CD4-positive, alpha-beta T cell treated with Interleukin-2 at 100 ng/mL for 4 hours (primary cell): Measurements from ENCODE around the gene FOSL2.

Source experiments
- DNase-seq: peaks from one replicate; pipeline ENCODE4 v3.0.0-alpha.2; 2020; ENCODE audit warnings: low spot score

FOSL2 gene

GRCh38 chr2:28395334-28396061 lies 2.8 kb downstream of the FOSL2 start:
- DNase-seq: no peak

DNA sequence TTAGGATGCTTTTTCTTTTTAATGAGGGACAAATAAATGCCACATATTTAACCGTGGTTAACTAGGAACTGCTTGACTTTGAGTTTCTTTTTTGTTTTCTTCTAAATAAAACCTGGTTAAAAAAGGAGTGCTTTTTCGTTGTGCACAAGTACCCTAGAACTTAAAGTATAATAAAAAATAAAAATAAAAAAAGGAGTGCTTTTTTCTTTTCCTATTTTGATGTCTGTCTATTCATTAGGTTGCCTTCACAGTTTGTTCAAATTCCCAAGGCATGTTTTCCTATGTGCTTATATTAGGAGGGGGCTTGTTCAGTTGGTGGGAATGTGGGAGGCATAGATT lies 4.4 kb downstream of the FOSL2 start:
- no peak for DNase-seq

DNA sequence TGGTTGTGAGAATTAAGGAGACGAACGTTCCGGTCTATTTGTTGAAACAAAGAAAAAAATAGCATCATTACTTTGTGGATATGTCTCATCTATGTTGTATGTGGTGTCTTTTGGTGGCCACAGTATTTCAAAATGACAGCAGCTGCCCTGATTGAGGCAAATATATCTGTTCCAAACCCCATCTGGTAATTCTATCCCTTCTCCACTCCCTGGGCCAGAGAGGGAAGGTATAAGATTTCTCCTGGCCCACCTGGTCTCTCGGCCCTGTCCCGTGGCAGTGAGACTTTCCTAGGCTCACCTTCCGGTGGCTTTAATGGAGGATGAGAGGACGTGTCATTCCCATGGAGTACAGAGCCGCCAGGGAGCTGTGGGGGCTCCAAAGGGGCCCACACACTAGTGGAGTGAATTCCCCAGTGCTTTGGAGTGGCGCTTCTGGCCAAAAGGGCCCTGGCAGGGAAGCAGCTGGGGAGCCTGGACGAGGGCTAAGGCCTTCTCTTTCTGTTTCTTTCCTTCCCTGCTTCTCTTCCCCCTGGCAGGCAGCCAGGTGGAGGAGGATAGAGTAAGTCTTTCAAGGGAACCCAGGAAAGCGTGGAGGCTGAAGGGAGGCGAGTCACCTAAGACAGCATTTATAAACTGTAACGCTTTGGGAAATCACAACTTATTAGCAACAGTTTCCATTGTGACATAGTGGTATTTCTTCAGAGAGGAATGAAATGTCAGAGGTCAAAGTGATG lies 5.6 kb downstream of the FOSL2 start:
- DNase-seq: no peak

GRCh38 chr2:28399289-28399688 lies 6.6 kb downstream of the FOSL2 start:
- DNase-seq: no peak

DNA sequence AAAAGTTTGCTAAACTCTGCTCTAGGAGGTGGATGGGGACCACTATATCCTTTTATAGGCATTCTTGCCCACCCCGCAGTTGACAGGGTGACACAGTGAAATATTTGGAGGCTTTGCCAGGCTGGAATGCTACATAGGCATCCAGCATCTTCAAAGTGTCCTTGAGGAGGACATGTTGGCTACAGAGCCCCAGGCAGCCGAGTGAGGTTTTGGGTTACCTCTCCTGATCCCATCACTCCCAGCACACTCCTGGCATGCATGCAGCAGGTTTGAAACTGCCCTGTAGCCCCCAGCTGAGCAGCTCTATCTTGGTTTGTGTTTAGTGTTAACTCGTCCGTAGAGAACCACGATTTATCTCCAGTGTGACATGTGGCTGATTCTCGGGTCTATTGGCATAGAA lies 7.3 kb downstream of the FOSL2 start:
- no peak for DNase-seq

GRCh38 chr2:28400419-28400818 lies 7.8 kb downstream of the FOSL2 start:
- no peak for DNase-seq

DNA sequence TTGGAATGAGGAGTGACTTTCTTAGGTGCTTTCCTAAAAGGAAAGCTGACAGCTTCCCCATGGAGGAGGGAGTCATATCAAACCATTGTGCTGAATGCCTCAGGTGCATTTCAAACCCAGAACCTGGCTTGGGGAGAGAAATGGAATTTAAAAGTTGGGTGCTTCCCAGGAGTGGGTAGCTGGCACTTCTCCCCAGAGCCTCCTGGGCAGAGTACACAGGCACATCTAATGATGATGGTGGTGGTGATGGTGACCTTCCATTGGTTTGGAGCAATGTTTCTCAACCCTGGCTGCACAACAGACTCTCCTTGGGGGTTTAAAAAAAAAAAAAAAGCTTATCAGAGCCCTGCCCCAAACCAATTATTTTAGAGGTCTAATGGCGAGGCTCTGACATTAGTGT lies 8.3 kb downstream of the FOSL2 start:
- no peak for DNase-seq

GRCh38 chr2:28401411-28401810 lies 8.8 kb downstream of the FOSL2 start:
- no peak for DNase-seq

- DNase-seq: no peak
Observed at GRCh38 chr2:28401948-28402550, 9.4 kb downstream of the FOSL2 start.

GRCh38 chr2:28403370-28403956 lies 10.8 kb downstream of the FOSL2 start:
- DNase-seq: no peak

DNA sequence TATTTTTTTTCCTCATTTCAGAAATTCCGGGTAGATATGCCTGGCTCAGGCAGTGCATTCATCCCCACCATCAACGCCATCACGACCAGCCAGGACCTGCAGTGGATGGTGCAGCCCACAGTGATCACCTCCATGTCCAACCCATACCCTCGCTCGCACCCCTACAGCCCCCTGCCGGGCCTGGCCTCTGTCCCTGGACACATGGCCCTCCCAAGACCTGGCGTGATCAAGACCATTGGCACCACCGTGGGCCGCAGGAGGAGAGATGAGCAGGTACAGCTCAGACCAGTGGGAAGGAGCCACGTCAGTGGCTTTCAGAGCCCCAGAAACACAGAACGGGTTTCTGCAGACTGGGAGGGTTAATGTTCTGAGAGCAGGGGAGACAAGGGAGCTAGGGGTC lies 11.4 kb downstream of the FOSL2 start:
- DNase-seq: no peak

DNA sequence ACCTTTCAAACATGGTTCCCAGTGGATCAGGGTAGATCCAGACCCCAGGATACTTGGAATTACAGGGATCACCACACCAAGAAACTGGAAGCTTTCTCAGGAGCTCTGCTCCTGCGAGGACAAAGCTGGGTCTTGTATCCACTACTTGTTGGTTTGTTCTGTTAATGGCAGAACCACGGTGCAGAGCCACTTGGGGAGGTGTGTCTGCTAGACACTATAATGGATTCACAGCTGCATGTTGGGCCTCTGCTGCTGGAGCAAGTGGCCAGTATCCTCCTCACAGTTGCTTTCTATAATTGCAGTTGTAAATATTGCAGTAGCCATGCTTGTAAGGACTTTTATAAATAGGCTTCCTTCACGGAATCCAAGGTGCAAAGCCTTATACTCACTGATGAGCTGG lies 12.9 kb downstream of the FOSL2 start:
- no peak for DNase-seq

DNA sequence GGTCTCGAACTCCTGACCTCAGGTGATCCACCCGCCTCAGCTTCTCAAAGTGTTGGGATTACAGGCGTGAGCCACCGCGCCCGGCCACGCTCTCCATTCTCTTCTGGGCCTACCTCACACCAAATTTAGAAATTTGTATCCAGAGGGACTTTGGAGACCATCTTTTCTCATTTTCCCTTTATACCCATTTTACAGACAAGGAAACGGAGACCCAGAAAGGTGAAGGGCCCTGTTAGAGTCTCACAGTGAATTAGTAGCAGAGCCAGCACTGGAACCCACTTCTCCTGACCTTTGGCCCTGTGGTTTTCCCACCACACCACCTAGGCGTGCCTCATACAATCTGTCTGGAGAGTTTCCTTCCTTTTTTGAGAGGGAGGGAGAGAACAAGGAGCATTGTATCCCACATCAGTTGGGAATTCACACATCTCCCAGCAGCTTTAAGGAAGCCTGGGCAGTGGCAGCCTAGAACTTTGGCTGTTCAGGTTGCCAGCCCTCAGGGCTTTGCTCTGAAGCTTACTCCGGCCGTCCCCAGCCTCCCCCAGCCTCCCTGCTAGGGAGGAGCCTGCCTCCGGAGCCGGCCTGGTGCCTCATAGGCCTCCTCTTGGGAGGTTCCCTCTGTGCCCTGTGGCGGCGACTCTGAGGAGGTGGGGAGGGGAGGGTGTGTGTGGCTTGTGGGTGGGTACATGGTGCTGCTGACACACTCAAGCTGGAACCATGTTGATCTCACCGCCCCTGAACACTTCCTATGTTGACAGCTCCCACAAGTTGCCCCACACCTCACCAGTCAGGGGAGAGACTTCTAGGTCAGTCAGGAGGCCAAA lies 13.8 kb downstream of the FOSL2 start:
- DNase-seq: peak; percentile 82

- no peak for DNase-seq
Observed at GRCh38 chr2:28407131-28407975, 14.7 kb downstream of the FOSL2 start.

- DNase-seq: no peak
Observed at GRCh38 chr2:28407976-28408690, 15.5 kb downstream of the FOSL2 start.

DNA sequence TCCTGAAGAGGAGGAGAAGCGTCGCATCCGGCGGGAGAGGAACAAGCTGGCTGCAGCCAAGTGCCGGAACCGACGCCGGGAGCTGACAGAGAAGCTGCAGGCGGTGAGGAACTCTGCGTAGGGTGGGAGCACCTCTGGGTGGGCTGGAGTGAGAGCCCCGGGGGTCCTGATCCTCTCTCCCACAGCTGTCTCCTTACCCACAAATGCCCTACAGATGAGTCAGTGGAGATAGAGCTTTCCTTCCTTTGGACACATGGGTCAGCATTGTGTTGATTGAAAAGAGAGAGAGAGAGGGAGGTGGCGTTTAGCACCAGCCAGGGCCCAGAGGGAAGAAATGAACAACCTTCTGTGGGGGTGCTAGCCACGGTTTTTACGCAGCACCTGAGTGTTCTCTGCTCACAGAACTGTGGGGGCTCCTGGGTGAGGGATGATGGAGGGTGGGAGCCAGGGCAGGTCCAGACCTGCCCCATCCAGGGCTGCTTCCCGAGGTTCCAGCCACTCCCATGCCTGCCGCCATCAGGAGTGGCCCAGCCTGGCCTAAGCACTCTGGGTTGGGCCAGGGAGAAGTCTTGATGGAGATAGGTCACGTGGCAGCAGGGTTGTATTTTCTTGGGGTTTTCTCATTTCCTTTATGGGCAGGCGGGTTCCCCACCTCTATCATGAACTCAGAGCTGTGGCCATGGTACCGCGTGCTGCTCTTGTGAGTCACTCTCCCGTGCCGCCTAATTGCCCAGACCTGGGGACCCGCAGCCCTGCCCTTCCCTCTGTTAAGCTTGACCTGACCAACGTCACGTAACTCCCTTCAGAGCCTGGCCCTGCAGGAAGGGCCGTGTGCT lies 16.3 kb downstream of the FOSL2 start:
- DNase-seq: peak; percentile 80

GRCh38 chr2:28411166-28411755 lies 18.6 kb downstream of the FOSL2 start:
- DNase-seq: no peak

DNA sequence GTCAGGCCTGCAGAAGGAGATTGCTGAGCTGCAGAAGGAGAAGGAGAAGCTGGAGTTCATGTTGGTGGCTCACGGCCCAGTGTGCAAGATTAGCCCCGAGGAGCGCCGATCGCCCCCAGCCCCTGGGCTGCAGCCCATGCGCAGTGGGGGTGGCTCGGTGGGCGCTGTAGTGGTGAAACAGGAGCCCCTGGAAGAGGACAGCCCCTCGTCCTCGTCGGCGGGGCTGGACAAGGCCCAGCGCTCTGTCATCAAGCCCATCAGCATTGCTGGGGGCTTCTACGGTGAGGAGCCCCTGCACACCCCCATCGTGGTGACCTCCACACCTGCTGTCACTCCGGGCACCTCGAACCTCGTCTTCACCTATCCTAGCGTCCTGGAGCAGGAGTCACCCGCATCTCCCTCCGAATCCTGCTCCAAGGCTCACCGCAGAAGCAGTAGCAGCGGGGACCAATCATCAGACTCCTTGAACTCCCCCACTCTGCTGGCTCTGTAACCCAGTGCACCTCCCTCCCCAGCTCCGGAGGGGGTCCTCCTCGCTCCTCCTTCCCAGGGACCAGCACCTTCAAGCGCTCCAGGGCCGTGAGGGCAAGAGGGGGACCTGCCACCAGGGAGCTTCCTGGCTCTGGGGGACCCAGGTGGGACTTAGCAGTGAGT lies 19.4 kb downstream of the FOSL2 start:
- no peak for DNase-seq
